HG03521 (cell line): ENCODE data around the gene DYNC1LI1.
"Not testable (repeated sequence)": the region's sequence is repeated elsewhere in the genome, so short reads cannot be mapped to it uniquely, and the experiment has no call there.

ENCODE experiments used
- ATAC-seq: cut with Tn5 transposase; IDR thresholded peaks from one replicate; pipeline ENCODE4 v1.9.1; 2021; ENCODE audit warnings: mild to moderate bottlenecking, moderate library complexity; ENCODE audit not compliant: unreplicated experiment

The DYNC1LI1 gene

GRCh38 chr3:32584660-32585059 is 14.0 kb upstream of the DYNC1LI1 start:
- no peak for ATAC-seq

DNA sequence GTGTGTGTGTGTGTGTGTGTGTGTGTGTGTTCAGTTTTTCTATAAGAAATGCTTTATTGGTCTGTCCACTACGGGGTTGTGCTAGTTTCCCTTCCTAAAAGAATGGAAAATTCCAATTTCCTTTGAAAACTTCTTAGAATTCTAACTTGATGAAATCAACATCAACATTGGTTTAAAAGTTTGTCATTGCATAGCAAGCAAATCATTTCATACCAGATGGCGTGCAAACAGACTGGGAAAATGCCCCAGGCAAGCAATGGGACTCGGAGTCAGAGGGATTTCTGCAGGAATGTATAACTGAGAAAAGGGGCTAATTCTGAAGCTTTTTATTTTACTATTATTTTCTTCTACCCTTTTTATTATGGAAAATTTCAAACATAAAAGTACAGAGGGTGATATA is 13.1 kb upstream of the DYNC1LI1 start:
- no peak for ATAC-seq

- ATAC-seq, result not testable (repeated sequence)
These were observed 8.0 kb upstream of the DYNC1LI1 start for GRCh38 chr3:32578669-32579068.

DNA sequence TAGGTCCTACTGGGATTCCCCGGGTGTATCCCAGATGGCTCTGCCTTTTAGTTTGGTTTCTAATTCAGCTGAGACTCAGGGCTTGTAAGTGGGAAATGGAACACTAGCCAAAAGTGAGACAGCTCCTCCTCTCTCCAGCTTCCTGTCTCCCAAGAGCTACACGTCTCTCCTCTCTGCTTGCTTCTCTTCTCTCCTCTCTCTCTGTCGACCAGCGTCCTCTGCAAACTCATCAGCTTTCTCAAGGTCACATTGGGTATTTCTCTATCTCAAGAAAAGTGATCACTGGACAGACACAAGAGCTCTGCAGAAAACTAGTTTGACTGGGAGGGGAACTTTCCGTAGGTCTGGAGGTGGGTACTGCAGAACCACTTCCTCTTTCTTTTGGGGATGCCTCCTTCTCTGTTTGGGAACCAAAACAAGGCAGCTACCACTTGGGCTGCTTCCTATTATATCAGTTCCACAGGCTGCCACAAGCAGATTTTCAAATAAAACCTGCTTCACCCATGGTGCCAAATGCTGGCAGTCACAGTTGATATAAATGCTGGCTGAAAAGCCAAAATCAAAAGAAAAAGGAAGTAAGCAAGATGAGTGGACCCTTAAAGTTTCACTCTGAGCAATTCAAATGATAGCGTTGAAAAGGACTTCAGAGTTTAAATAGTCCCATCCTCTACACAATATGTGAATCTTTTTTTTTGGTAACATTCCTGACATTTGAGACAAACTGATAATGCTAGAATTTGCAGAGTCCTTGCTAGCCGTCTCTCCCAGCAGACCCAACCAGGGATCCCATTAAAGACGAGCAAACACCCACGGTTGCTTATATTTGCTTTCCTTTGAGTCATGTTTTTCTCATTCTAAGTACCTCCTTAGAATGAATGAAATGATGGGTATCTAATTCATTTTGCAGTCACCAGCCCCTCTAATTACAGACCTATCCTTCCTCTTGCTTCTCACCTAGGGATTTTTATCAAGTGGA is 7.2 kb upstream of the DYNC1LI1 start:
- ATAC-seq, result peak; percentile 93

GRCh38 chr3:32577174-32577573 is 6.5 kb upstream of the DYNC1LI1 start:
- ATAC-seq, result no peak

DNA sequence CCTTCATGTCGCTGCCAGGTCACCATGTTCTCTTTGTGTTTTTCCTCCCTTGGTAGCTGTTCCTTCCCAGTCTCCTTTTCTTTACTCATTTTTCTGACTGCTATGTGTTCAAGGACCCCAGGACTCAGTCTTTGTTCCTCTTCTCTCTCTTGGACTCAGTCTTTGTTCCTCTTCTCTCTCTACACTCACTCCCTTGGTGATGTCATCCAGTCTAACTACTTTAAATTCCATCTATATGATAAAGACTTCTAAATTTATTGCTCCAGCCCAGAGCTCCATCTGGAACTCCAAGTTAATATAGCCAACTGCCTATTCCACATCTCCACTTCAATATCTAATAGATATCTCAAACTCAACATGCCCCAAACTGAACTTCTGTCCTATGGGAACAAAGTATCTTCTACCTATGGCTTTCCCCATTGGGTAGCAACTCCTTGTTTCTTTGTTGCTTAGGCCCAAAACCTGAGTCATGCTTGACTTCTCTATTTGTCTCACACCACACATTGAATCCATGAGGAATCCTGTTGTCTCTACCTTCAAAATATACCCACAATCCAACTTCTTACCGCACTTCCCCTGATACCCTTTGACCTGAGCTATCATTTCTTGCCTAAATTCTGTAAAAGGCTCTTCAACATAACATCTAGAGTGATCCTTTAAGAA is 4.9 kb upstream of the DYNC1LI1 start:
- ATAC-seq, result no peak

- peak; percentile 24 for ATAC-seq
These were observed 481 bp upstream of the DYNC1LI1 start for GRCh38 chr3:32571192-32571485.

DNA sequence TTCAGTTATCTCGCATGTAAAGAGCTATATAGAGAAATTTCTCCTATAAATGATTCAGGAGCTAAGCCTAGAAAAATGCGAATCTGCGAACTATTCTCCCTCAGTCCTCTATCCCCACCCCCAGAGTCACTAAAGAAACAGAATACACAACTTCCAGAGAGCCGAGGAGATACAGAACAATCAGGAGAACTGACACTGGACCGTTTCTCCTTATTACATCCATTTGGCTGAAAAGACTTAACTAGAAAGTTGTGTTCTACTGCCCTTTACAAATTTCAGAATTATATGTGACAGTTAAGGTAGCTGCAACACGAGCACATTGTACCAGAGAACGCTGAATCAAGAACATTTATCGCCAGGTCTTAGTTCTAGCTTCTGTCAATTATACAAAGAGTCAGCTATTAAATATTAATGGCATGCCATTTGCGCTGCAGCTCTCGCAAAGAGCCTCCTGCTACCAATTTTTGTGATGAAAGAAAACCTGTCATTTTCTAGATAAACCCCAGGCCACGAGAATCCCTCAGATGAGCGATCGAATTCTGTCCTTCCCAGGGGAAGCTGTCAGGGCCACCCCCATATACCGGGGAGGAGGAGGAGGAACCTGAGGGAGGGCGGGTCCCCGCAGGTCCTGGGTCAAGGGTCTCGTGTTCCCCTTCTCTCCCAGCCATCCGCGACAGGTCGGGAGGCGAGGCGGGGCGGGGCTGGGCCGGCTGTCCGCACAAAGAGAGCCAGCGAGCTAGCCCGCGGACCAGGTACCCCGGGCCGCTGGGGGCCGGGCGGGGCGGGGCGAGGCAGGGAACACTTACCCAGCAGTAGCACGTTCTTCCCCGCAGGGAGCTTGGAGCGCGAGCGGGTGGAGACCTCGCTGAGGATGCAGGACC is 878 bp downstream of the DYNC1LI1 start:
- ATAC-seq, result peak; percentile 33

DNA sequence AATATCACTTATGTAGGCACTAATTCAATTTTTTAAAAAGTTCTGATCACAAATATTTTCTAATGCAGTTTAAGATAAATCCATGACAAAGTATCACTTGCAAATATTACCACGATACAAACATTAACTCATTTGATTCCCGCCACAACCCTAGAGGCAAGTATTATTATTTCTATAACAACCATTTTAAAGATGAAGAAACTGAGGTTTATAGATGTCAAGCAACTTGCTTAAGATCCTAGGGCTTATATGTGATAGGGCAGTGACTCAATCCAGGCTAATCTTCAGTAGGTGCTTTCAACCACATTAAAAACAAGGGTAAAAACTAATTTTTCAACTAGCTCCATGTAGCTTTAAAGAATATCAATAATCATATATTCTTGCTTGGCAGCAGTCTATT is 1.7 kb downstream of the DYNC1LI1 start:
- ATAC-seq, result no peak

GRCh38 chr3:32564195-32564594 is 6.5 kb downstream of the DYNC1LI1 start:
- ATAC-seq, result no peak

GRCh38 chr3:32562640-32563039 is 8.0 kb downstream of the DYNC1LI1 start:
- no peak for ATAC-seq

DNA sequence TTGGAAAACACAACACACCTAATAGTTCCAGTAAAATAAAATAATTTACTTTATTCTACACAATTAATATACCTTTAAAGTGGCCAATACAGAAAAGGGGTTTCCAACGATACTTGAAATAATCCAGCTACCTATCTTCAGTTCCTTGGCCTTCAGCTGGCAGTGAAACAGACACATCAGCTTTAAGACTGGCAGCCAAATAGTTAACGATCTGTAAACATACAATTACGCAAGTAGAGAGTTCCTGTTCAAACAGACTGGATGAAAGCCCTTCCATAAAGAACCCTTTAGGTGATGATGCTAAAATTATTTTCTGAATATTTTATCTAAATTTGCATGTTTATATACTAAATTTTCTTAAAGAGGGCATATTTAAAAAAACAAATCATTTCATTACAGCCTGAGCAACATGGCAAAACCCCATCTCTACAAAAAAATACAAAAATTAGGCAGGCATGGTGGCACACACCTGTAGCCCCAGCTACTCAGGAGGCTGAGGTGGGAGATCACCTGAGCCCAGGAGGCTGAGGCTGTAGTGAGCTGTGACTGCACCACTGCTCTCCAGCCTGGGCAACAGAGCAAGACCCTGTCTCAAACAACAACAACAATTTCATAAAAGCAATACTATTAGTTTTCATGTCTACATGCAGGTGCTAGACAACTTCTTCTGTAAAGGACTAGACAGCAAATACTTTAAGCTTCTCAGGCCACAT is 12.9 kb downstream of the DYNC1LI1 start:
- no peak for ATAC-seq

GRCh38 chr3:32556332-32556731 is 14.3 kb downstream of the DYNC1LI1 start:
- ATAC-seq, result no peak

- no peak for ATAC-seq
These were observed 16.7 kb downstream of the DYNC1LI1 start for GRCh38 chr3:32553973-32554372.

- ATAC-seq, result no peak
These were observed 17.2 kb downstream of the DYNC1LI1 start for GRCh38 chr3:32553459-32553858.

DNA sequence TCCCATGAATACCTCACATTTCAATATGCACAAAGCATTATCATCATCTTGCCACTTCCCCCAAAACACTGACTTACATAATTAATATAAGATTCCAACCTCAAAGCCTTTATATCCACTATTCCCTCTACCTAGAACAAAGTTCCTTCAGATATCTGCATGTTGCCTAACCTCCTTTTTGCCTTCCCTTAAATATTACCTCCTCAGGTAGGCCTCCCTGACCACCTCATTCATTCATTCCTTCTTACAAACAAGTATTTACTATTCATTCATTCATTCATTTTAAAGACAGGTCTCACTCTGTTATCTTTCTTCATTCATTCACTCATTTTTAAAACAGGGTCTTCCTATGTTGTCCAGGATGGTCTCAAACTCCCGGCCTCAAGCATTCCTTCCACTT is 18.6 kb downstream of the DYNC1LI1 start:
- no peak for ATAC-seq

DNA sequence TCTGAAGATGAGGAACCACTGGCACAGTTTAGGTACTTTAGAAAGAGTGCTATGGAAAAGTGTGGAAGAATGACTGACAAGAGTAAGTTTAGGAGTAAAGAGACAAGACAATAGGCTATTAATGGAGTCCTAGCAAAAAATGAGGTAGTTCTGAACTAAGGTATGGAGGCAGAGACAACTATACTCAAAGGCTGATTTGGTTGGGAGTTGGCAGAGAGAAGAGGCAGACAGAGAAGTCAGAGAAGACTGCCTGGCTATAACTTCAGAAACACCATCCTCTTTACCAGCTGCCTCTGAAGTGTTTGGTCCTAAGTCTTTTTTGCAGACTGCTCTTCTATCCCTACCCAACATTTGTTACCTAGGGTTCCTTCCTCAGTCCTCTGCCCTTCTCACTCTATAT is 19.2 kb downstream of the DYNC1LI1 start:
- ATAC-seq, result no peak

DNA sequence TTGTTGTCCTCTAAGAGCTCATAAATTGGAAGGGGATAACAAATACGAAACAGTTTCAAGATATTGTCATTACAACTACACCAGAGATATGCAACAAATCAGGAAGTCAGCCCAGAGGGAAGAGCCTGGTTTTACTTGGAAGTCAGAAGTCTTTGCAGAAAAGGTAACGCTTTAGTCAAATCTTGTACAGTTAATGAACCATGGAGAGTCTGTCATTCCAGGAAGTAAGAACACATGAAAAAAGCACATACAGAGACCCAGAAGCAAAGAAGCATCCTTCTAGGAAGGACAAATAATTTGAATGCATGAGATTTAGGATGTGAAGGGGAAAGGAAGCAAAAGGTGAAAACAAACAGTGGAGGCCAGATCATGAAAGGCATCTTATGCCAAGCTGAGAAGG is 19.6 kb downstream of the DYNC1LI1 start:
- ATAC-seq, result no peak

DNA sequence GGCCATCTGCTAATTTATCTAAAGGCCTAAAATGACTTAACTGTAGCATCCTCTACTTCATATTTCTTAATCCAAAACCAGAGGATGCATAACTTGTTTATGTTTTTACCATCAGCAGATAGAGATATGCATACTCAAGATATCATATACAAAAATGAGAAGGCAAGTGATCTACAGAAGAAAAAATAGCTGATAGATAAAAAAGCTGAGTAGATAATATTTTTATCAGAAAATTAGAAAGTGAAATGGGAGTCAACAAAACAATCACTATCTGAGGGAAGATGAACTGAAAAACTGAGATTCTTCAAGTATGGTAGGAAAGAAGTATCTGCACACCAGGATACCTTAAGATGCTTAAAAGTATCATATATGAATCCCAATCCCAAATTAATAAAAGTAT is 25.4 kb downstream of the DYNC1LI1 start:
- ATAC-seq, result no peak

DNA sequence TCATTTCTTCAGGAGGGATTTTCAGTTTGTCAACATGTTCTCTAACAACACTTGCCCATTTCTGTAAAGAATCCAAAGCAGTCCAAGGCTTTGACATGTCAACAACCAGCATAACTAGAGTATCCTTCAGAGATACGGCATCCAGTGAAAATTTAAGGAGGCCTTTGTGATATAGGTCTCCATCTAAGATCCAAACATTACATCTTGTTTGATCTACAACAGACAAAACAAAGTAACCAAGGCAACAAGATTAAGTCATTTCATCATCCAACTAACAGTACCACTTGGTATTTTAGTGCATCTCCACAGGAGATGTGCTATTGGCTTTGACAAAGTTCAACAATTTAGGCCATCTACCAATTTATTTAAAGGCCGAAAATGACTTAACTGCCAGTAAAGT is 25.8 kb downstream of the DYNC1LI1 start:
- no peak for ATAC-seq

- ATAC-seq, result no peak
These were observed 27.9 kb downstream of the DYNC1LI1 start for GRCh38 chr3:32542807-32543206.
